Keratinocyte (primary cell): ENCODE data around the gene ABCD2. TPM values are rescaled to one million over a fixed set of nuclear protein-coding genes. Genes with fewer than 3 reads are reported as not detected.
A peak's percentile ranks its signal among the peaks of the same experiment; 100 is the strongest.

Experiments
- DNase-seq: peaks from one replicate; pipeline ENCODE4 v3.0.0-alpha.2; 2011; ENCODE audit warnings: low read depth, missing footprints, low spot score
- FAIRE-seq: peaks from 2 replicates; lab custom pipeline; 2011; peaks lifted over from hg19 to GRCh38; lab: Jason Lieb, UNC
- H2AFZ ChIP-seq: 2 replicates; pipeline ENCODE4 v1.6.0; 2012; ENCODE audit warnings: low read length, control low read depth, inconsistent platforms; ENCODE audit not compliant: control insufficient read depth
- H3K27ac ChIP-seq: 2 replicates; pipeline ENCODE4 v1.5.1; 2011; ENCODE audit warnings: low read length; ENCODE audit not compliant: control insufficient read depth, insufficient read depth
- H3K27me3 ChIP-seq: 3 replicates; pipeline ENCODE4 v1.6.0; 2011; ENCODE audit warnings: low read length; ENCODE audit not compliant: control insufficient read depth, insufficient read depth; ENCODE audit errors: extremely low read depth
- H3K36me3 ChIP-seq, 2 experiments: 2 replicates in 1 of 2; 3 replicates in 1 of 2; pipeline ENCODE4 v1.5.1; 2011; ENCODE audit warnings: low read length in 2 of 2, mild to moderate bottlenecking in 1 of 2; ENCODE audit not compliant: control insufficient read depth in 2 of 2, insufficient read depth in 2 of 2; ENCODE audit errors: extremely low read depth in 1 of 2
- H3K4me1 ChIP-seq: 3 replicates; pipeline ENCODE4 v1.5.1; 2011; ENCODE audit warnings: low read length; ENCODE audit not compliant: control insufficient read depth, insufficient read depth; ENCODE audit errors: extremely low read depth
- H3K4me2 ChIP-seq: 3 replicates; pipeline ENCODE4 v1.6.0; 2011; ENCODE audit warnings: low read depth, low read length; ENCODE audit not compliant: control insufficient read depth, insufficient read depth; ENCODE audit errors: extremely low read depth
- H3K4me3 ChIP-seq, 3 experiments: fragments of 200-600 bp in 1 of 3; sonication (generic) in 1 of 3; 2 replicates in 2 of 3; 3 replicates in 1 of 3; pipeline ENCODE4 v1.5.1; 2011 to 2016; ENCODE audit warnings: low read length in 3 of 3, mild to moderate bottlenecking in 3 of 3, control low read depth in 2 of 3, inconsistent platforms in 1 of 3, low read depth in 1 of 3, mixed read lengths in 1 of 3, mixed run types in 1 of 3, moderate library complexity in 1 of 3; ENCODE audit not compliant: control insufficient read depth in 2 of 3, insufficient read depth in 2 of 3; ENCODE audit errors: extremely low read depth in 1 of 3
- H3K79me2 ChIP-seq: 2 replicates; pipeline ENCODE4 v1.6.0; 2012; ENCODE audit warnings: low read length; ENCODE audit not compliant: control insufficient read depth, insufficient read depth
- H3K9ac ChIP-seq: 3 replicates; pipeline ENCODE4 v1.6.0; 2011; ENCODE audit warnings: low read length; ENCODE audit not compliant: control insufficient read depth, insufficient read depth; ENCODE audit errors: extremely low read depth
- H3K9me1 ChIP-seq: 3 replicates; pipeline ENCODE4 v1.6.0; 2011; ENCODE audit warnings: low read length; ENCODE audit not compliant: control insufficient read depth, insufficient read depth; ENCODE audit errors: extremely low read depth
- H3K9me3 ChIP-seq: 2 replicates; pipeline ENCODE4 v1.5.1; 2012; ENCODE audit warnings: low read depth, low read length; ENCODE audit not compliant: control insufficient read depth
- H4K20me1 ChIP-seq: 3 replicates; pipeline ENCODE4 v1.6.0; 2011; ENCODE audit warnings: low read length; ENCODE audit not compliant: control insufficient read depth, insufficient read depth; ENCODE audit errors: extremely low read depth
- EZH2 ChIP-seq: IDR thresholded peaks from one replicate; pipeline ENCODE4 v1.6.1; 2012; ENCODE audit warnings: inconsistent platforms, mild to moderate bottlenecking, low read length, moderate library complexity
- dilution Hi-C: fragments of 300-500 bp; cut with MboI; formaldehyde crosslinking; loops from one replicate; pipeline ENCODE4 v1.7.0; 2020; ENCODE audit warnings: low sequenced_read_pairs; ENCODE audit not compliant: extremely low pct_ligation_motif_present
- polyA minus RNA-seq, 3 experiments: library from RNA; depleted of rRNA, polyadenylated mRNA; stranded (reverse); fragments of >200 nt; gene quantifications; 1 replicate in 1 of 3; 2 replicates in 1 of 3; 3 replicates in 1 of 3; pipeline ENCODE4 v1.2.3, GENCODE V29; 2011
- polyA plus RNA-seq, 5 experiments: library from polyadenylated mRNA; depleted of rRNA in 3 of 5; stranded (reverse) in 3 of 5; stranded (forward) in 1 of 5; unstranded in 1 of 5; fragments of >200 nt; gene quantifications; 1 replicate in 1 of 5; 2 replicates in 3 of 5; 3 replicates in 1 of 5; pipeline versions ENCODE4 v1.2.1 to v1.2.3, GENCODE V29; 2011 to 2012; ENCODE audit warnings: missing spikeins in 2 of 5, low read depth in 1 of 5, low replicate concordance in 1 of 5
- TF ChIP-seq, protein P1 (sequence below), 3 experiments: IDR thresholded peaks in 1 of 3; conservative IDR thresholded peaks in 1 of 3; optimal IDR thresholded peaks in 1 of 3; 2 replicates in 2 of 3; 3 replicates in 1 of 3; pipeline versions ENCODE3 to v1.5.1; 2011; ENCODE audit warnings: low read length in 3 of 3, mild to moderate bottlenecking in 3 of 3, moderate library complexity in 2 of 3, control low read depth in 1 of 3, inconsistent platforms in 1 of 3; ENCODE audit not compliant: insufficient read depth in 2 of 3; ENCODE audit errors: extremely low read depth in 1 of 3

Gene ABCD2
- 0.01 to 0.03 TPM (median 0.02 TPM) in 3 replicates for polyA plus RNA-seq
- polyA plus RNA-seq (2011; ENCODE audit: low read depth), result not detected
- 0.01 TPM in 2 replicates for polyA plus RNA-seq (2011; cell fraction: cytosol; rRNA removed)
- polyA plus RNA-seq (2011; cell fraction: nucleus; rRNA removed), result 0.01 TPM in 1 of 2 replicates, not detected in the other
- polyA plus RNA-seq (2012; ENCODE audit: low replicate concordance), result not detected in 2 replicates
- 0.06 TPM in 1 of 3 replicates, not detected in the others for polyA minus RNA-seq
- polyA minus RNA-seq (2011; cell fraction: cytosol; rRNA and poly(A)+ RNA removed), result not detected
- polyA minus RNA-seq (2011; cell fraction: nucleus; rRNA and poly(A)+ RNA removed), result not detected in 2 replicates

DNA sequence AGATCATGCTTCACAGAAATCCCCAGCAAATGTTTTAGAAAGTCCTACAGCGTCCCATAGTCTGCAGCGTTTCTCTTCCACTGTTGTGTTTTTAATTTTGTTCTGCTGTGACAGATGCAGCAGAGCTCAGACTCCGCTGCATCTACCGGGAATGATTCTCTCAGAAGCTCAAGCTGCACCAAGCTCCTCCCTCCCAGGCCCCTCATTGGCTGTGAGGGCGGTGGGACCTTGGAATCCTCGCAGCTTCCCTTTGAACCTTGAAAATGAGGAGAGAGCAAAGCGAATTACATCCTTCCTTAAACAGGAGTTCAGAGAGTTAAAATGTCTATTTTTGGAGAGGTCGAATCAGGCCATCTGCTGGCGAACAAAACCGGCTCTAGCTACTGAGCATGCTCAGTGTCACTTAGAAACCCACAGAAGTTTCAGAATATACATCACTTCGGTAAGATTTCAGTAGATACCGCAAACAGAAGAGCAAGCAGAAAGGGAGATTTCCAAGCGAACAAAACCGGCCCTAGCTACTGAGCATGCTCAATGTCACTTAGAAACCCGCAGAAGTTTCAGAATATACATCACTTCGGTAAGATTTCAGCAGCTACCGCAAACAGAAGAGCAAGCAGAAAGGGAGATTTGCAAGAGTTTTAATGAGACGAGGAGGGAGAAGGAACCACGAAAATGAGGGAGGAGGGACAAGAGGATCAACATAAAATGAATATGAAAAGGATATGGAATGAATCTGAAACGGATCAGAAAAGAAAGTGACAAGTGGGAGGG lies at the start of gene ABCD2:
Gene ABCD2 (minus strand): TSS at position 144 of the 774 bp plus-strand sequence. CDS start 188 bp downstream, outside the sequence.
- Histone ChIP-seq H3K27me3 (no peaks in the 10 kb centered on the region), H3K9me1 (no peaks in the 10 kb centered on the region), H3K9me3 (no peaks in the 10 kb centered on the region), H3K4me3 (peak within 1 kb of the TSS; percentile 36 to 83 (median 73)), H2AFZ (peak within 1 kb of the TSS; percentile 98), H3K9ac (peak within 1 kb of the TSS; percentile 39), H3K27ac (peak within 1 kb of the TSS; percentile 18), H4K20me1 (no peaks in the 10 kb centered on the region), H3K79me2 (no peaks in the 10 kb centered on the region), H3K4me2 (peak within 1 kb of the TSS; percentile 90), H3K4me1 (peaks cover 3% of the 10 kb centered on the region), H3K36me3 (no peaks in the 10 kb centered on the region)
- dilution Hi-C loops, result no loop called here
- DNase-seq (no peak), FAIRE-seq (peak; percentile 83)
- no peak for TF ChIP-seq EZH2
- TF ChIP-seq, protein P1, sequence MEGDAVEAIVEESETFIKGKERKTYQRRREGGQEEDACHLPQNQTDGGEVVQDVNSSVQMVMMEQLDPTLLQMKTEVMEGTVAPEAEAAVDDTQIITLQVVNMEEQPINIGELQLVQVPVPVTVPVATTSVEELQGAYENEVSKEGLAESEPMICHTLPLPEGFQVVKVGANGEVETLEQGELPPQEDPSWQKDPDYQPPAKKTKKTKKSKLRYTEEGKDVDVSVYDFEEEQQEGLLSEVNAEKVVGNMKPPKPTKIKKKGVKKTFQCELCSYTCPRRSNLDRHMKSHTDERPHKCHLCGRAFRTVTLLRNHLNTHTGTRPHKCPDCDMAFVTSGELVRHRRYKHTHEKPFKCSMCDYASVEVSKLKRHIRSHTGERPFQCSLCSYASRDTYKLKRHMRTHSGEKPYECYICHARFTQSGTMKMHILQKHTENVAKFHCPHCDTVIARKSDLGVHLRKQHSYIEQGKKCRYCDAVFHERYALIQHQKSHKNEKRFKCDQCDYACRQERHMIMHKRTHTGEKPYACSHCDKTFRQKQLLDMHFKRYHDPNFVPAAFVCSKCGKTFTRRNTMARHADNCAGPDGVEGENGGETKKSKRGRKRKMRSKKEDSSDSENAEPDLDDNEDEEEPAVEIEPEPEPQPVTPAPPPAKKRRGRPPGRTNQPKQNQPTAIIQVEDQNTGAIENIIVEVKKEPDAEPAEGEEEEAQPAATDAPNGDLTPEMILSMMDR (optimal IDR thresholded peaks at IDR 0.05 in 1 of 3, IDR thresholded peaks at IDR 0.05 in 1 of 3, conservative IDR thresholded peaks at IDR 0.05 in 1 of 3; ENCODE audit: extremely low read depth in 1 of 3, insufficient read depth in 2 of 3, low read length in 3 of 3), result peak; percentile 8 to 27 (median 17)

- no peaks in the 10 kb centered on the region for H3K4me1 ChIP-seq
- FAIRE-seq, result no peak
- dilution Hi-C loops, result no loop called here
Observed at GRCh38 chr12:39660101-39660500, 40.5 kb upstream of the ABCD2 start.

More at GRCh38 chr12:39660101-39660500, 40.5 kb upstream of the ABCD2 start:
- H2AFZ ChIP-seq, result no peak overlapping the region
- H3K9ac ChIP-seq, result no peak overlapping the region
- H4K20me1 ChIP-seq, result no peaks in the 10 kb centered on the region
- H3K27ac ChIP-seq, result no peak overlapping the region
- H3K9me3 ChIP-seq, result no peaks in the 10 kb centered on the region
- no peaks in the 10 kb centered on the region for H3K79me2 ChIP-seq
- no peaks in the 10 kb centered on the region for H3K9me1 ChIP-seq
- no peaks in the 10 kb centered on the region for H3K27me3 ChIP-seq
- TF ChIP-seq, protein P1 (optimal IDR thresholded peaks at IDR 0.05 in 1 of 3, IDR thresholded peaks at IDR 0.05 in 1 of 3, conservative IDR thresholded peaks at IDR 0.05 in 1 of 3; ENCODE audit: extremely low read depth in 1 of 3, insufficient read depth in 2 of 3, low read length in 3 of 3), result no peak
- TF ChIP-seq EZH2, result no peak
- no peak for DNase-seq
- H3K4me3 ChIP-seq, result no peak overlapping the region
- no peak overlapping the region for H3K4me2 ChIP-seq
- H3K36me3 ChIP-seq, result no peaks in the 10 kb centered on the region
